Activated T-cell treated with anti-CD3 and anti-CD28 coated beads for 1 hour (primary cell): ENCODE data around the gene OPN3.
A peak's percentile ranks its signal among the peaks of the same experiment; 100 is the strongest.
"Not testable (repeated sequence)": the region's sequence is repeated elsewhere in the genome, so short reads cannot be mapped to it uniquely, and the experiment has no call there.

ENCODE experiments used
- DNase-seq: peaks from one replicate; pipeline ENCODE4 v3.0.0-alpha.2; 2020; ENCODE audit warnings: low read depth

Gene OPN3, protein sequence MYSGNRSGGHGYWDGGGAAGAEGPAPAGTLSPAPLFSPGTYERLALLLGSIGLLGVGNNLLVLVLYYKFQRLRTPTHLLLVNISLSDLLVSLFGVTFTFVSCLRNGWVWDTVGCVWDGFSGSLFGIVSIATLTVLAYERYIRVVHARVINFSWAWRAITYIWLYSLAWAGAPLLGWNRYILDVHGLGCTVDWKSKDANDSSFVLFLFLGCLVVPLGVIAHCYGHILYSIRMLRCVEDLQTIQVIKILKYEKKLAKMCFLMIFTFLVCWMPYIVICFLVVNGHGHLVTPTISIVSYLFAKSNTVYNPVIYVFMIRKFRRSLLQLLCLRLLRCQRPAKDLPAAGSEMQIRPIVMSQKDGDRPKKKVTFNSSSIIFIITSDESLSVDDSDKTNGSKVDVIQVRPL

GRCh38 chr1:241640149-241640866 is at the start of gene OPN3, which contains the start of gene CHML:
Gene OPN3, minus strand, starts transcription at chr1:241640369. Its CDS starts 115 bp downstream, at chr1:241640254.
Gene CHML, minus strand, starts transcription at chr1:241640369. Its CDS starts 4,603 bp downstream, at chr1:241635766.
- peak; percentile 87 for DNase-seq

DNA sequence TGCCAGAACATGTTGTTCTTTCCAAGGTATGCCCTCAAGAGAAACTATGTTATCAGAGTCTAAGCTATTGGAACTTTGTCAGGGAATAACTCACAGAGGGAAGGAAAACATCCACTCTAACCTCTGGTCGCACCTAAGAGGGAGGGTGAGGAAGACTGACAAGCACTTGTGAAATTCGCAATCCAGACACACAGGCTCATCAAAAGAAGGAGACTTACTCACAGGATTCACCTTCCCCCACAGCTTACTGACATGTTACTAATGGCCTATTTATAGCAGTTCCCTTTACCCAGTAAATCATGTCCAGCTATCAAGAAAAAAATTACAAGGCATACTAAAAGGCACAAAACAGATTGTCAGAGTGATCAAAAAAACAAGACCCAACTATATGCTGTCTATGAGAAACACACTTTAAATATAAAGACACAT is 48.8 kb upstream of the OPN3 start:
- DNase-seq = no peak

DNA sequence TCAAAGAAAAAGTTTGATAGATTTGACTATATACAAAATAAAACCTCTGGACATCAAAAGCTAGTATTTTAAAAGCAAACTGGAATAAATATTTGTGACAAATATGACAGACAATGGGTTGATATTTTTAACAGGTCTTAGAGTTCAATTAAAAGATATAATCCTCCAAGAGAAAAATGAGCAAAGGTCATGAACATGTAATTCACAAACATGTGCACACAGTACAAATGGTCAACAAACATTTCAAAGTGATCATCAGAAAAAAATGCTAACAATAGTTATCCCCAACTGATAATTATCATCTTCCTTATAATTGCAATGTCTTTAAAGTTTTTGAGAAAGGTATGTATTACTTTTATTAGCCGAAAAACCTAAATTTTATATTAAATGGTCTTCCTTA is 43.9 kb upstream of the OPN3 start:
- DNase-seq = no peak

DNA sequence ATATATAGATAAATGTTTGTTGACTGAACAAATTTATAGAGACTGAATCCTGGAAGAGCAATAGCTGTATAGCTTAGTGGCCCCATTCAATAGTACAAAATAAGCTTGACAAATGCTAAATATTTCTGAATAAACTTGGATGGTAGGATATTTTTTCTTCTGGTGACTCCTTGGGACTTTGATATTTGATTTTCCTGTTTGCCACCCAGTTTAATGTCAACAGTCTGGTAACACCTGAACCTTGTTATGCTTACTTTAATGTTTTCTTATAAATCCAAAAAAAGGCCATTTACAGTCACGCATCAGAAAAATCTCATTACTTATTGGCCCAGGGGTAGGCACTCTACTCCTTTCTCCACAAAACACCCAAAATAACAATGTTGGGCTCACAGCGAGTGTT is 42.8 kb upstream of the OPN3 start:
- no peak for DNase-seq

GRCh38 chr1:241681861-241682448 is 41.8 kb upstream of the OPN3 start:
- DNase-seq = not testable (repeated sequence)

DNA sequence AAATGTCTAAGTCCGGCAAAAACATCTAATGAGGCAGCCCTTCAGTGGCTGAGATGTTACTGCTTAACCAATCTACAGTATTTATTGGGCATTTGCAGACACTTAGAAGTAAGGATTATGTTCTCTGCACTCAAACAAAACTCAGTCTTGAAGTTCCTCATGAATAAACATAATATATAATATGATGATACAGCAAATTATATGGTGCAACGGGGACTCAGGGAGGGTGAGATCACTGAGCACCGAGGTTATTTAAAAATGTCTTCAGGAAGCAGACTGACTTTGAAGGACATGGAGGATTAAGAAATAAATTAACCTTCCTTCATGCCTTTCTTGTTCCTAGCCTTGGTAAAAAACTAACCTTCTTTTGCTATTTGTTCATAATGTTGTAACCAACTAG is 39.8 kb upstream of the OPN3 start:
- no peak for DNase-seq

DNA sequence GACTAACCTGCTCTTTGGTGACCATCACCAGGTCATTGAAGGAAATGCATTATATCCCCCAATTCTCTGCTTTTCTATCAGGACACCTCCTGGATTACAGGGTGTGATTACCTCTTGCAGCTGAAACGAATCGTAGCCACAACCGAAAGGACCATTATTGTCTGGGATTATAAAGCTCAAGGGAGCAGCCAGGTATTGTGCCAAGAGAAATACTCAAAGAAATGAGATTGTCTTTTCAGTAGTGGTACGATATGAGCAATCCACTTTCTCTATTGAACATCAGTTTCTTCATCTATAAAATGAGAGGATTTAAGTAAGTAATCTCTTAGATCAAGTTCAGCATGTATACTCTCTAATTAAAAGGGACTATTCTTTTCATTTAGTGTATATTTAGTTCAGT is 39.2 kb upstream of the OPN3 start:
- no peak for DNase-seq

GRCh38 chr1:241678536-241678935 is 38.4 kb upstream of the OPN3 start:
- DNase-seq = no peak

- DNase-seq = no peak
Measured at GRCh38 chr1:241677201-241677600, 37.0 kb upstream of the OPN3 start.

- DNase-seq = no peak
Measured at GRCh38 chr1:241675983-241676382, 35.8 kb upstream of the OPN3 start.

DNA sequence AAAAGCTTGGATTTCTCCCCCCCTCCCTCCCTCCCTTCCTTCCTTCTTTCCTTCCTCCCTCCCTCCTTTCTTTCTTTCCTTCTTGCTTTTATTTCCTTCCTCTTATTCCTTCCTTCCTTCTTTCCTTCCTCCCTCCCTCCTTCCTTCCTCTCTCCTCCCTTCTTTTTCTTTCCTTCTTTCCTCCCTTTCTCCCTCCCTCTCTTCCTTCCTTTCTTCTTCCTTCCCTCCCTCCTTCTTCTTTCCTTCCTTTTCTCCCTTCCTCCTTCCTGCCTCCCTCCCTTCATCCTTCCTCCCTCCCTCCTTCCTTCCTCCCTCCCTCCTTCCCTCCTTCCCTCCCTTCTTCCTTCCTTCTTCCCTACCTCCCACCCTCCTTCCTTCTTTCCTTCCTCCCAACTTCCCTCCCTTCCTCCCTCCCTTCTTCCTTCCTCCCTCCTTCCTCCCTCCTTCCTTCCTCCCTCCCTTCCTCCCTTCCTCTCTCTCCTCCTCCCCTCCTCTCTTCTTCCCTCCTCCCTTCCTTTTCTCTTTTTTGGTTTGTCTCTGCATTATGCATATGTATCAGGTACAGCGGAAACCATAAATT is 34.7 kb upstream of the OPN3 start:
- no peak for DNase-seq

- no peak for DNase-seq
Measured at GRCh38 chr1:241672301-241672700, 32.1 kb upstream of the OPN3 start.

DNA sequence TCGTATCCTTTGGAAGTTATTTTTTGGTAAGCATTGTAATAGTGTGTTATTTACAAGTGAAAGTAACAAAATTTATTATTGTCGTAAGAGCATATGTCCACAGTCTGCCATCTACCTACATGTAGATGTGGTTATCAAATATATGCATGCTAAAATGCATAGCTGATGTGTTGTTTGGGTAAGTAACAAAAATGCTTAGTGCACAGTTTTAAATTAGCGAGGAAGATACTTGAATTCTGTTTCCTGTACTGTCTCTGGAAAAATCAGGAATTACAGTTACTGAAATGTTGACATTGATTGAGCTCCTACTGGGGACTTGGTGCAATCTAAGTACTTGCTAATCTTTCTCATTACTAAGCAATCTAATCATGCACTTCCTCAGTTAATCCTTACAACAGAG is 26.2 kb upstream of the OPN3 start:
- no peak for DNase-seq

GRCh38 chr1:241660424-241660972 is 20.3 kb upstream of the OPN3 start:
- no peak for DNase-seq

GRCh38 chr1:241659016-241659415 is 18.8 kb upstream of the OPN3 start:
- not testable (repeated sequence) for DNase-seq

DNA sequence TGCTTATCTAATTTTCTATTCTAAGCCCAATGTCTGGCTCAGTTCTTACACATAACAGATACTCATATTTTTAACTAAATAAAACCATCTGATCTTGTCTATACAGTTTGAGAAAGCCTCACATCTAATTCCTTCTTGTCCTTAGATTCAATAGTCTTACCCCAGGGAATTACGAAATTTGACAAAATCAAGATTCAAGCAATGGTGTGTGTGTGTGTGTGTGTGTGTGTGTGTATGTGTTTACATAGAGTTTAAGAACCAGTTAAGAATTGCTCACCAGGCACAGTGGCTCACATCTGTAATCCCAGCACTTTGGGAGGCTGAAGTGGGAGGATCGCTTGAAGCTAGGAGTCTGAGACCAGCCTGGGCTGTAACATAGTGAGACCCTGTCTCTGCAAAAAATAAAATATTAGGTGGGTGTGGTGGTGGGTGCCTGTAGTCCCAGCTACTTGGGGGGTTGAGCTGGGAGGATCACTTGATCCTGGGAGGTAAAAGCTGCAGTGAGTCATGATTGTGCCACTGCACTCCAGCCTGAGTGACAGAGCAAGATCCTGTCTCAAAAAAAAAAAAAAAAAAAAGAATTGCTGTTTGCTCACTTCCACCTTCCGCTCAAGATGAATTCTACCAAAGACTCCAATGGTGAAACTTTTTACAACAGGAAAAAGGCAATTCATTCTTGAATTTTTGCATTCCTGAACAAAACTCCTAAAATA is 18.1 kb upstream of the OPN3 start:
- DNase-seq = no peak

DNA sequence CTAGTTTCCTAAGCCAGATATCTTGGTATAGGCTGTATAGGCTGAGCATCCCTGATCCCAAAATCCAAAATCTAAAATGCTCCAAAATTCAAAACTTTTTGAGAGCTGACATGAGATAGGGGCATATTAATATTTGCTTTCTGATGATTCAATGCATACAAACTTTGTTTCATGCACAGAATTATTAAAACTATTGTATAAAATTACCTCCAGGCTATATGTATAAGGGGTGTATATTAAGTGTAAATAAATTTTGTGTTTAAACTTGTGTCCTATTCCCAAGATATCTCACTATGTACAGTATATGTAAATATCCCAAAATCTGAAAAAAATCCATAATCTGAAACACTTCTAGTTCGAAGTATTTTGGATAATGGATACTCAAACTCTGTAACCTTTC is 14.5 kb upstream of the OPN3 start:
- DNase-seq = no peak

GRCh38 chr1:241654019-241654418 is 13.8 kb upstream of the OPN3 start:
- DNase-seq = no peak

GRCh38 chr1:241652012-241652411 is 11.8 kb upstream of the OPN3 start, which contains the start of gene WDR64:
Gene WDR64, plus strand, starts transcription at chr1:241652281. Its CDS starts 204 bp downstream, at chr1:241652485.
- no peak for DNase-seq

GRCh38 chr1:241648159-241648558 is 8.0 kb upstream of the OPN3 start:
- DNase-seq = no peak

DNA sequence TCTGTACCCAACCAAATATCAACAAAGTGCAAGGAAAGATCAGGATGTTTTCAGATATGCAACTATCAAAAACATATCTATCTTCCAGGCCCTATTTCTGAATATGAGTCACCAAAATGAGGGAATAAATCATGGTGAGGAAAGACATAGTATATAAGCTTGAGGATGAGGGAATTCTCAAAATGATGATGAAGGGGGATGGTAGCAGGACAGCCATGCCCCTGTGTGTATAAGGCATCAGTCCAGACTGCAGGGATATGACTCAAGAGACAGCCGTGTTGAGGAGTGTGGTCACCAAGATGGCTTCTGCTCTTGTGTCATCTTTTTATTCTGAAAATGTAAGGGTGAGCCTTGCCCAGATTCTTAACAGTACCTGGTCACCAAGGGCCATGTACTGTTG is 7.5 kb upstream of the OPN3 start:
- DNase-seq = no peak

GRCh38 chr1:241646201-241646600 is 6.0 kb upstream of the OPN3 start:
- DNase-seq = no peak
